ENCODE measurements around the gene ZNF639.
"Not testable (repeated sequence)": the region's sequence is repeated elsewhere in the genome, so short reads cannot be mapped to it uniquely, and the experiment has no call there.

ZNF639 gene

DNA sequence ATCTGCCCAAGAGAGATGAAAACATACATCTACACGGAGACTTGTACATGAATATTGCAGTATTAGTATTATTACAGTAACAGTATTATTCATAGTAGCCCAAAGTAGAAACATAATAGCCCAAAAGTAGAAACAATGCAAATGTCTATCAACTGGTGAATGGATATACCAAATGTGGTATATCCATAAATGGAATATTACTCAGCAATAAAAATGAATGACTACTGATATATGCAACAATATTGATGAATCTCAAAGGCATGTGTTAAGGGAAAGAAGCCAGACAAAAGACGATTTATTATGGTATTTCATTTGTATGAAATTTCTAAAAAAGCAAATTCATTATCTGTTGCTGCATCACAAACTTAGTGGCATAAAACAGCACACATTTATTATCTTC lies 23.5 kb upstream of the ZNF639 start:
- Histone ChIP-seq H3K27me3 (ENCODE audit: insufficient read depth, low read length) (no peaks in the 10 kb centered on the region), H3K9me3 (ENCODE audit: low read length) (no peaks in the 10 kb centered on the region), H3K4me1 (ENCODE audit: insufficient read depth, low read length) (no peaks in the 10 kb centered on the region), H2AFZ (ENCODE audit: low read depth, low read length) (no peak overlapping the region), H3K4me3 (ENCODE audit: low read length) (no peak overlapping the region), H3K36me3 (ENCODE audit: insufficient read depth, low read length) (no peaks in the 10 kb centered on the region)

- no peak overlapping the region for H2AFZ ChIP-seq (ENCODE audit: low read depth, low read length)
- no peaks in the 10 kb centered on the region for H3K9me3 ChIP-seq (ENCODE audit: low read length)
- no peaks in the 10 kb centered on the region for H3K36me3 ChIP-seq (ENCODE audit: insufficient read depth, low read length)
- no peak overlapping the region for H3K4me3 ChIP-seq (ENCODE audit: low read length)
- peaks cover 3% of the 10 kb centered on the region for H3K4me1 ChIP-seq (ENCODE audit: insufficient read depth, low read length)
- no peaks in the 10 kb centered on the region for H3K27me3 ChIP-seq (ENCODE audit: insufficient read depth, low read length)
Measured at GRCh38 chr3:179299999-179300613, 22.7 kb upstream of the ZNF639 start.

DNA sequence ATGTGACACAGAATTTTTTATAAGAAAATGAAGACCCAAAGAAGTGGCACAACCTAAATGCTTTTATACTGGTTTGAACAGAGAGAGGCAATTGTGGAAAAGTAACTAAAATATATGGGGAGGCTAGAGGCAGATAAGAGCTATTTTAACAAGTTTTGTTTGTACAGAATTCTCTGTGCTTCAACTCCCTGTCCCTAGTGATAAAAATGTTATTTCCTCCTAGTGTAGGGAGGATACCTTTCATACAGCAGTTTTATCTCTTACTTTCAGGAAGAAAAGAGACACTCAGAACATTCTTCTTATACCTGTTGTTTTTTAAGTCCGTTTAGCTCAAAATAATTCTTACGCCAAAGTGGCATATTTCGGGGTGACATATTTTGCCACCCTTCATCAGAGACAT lies 21.2 kb upstream of the ZNF639 start:
- no peaks in the 10 kb centered on the region for H3K27me3 ChIP-seq (ENCODE audit: insufficient read depth, low read length)
- H3K36me3 ChIP-seq (ENCODE audit: insufficient read depth, low read length), result no peaks in the 10 kb centered on the region
- H3K9me3 ChIP-seq (ENCODE audit: low read length), result no peaks in the 10 kb centered on the region
- H2AFZ ChIP-seq (ENCODE audit: low read depth, low read length), result no peak overlapping the region
- peaks cover 3% of the 10 kb centered on the region for H3K4me1 ChIP-seq (ENCODE audit: insufficient read depth, low read length)
- H3K4me3 ChIP-seq (ENCODE audit: low read length), result no peak overlapping the region

GRCh38 chr3:179302111-179302510 lies 20.7 kb upstream of the ZNF639 start:
- Histone ChIP-seq H3K4me1 (ENCODE audit: insufficient read depth, low read length) (peaks cover 3% of the 10 kb centered on the region), H2AFZ (ENCODE audit: low read depth, low read length) (no peak overlapping the region), H3K4me3 (ENCODE audit: low read length) (no peak overlapping the region), H3K9me3 (ENCODE audit: low read length) (no peaks in the 10 kb centered on the region), H3K36me3 (ENCODE audit: insufficient read depth, low read length) (no peaks in the 10 kb centered on the region), H3K27me3 (ENCODE audit: insufficient read depth, low read length) (no peaks in the 10 kb centered on the region)

- no peaks in the 10 kb centered on the region for H3K9me3 ChIP-seq (ENCODE audit: low read length)
- no peak overlapping the region for H2AFZ ChIP-seq (ENCODE audit: low read depth, low read length)
- H3K27me3 ChIP-seq (ENCODE audit: insufficient read depth, low read length), result no peaks in the 10 kb centered on the region
- H3K4me3 ChIP-seq (ENCODE audit: low read length), result no peak overlapping the region
- peaks cover 6% of the 10 kb centered on the region for H3K4me1 ChIP-seq (ENCODE audit: insufficient read depth, low read length)
- no peaks in the 10 kb centered on the region for H3K36me3 ChIP-seq (ENCODE audit: insufficient read depth, low read length)
Measured at GRCh38 chr3:179304605-179305004, 18.2 kb upstream of the ZNF639 start.

DNA sequence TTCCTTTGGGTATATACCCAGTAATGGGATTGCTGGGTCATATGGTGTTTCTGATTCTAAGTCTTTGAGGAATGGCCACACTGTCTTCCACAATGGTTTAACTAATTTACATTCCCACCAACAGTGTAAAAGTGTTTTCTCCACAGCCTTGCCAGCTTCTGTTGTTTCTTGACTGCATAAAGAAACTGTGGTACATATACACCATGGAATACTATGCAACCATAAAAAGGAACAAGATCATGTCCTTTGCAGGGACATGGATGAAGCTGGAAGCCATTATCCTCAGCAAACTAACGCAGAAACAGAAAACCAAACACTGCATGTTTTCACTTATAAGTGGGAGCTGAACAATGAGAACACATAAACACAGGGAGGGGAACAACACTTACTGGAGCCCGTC lies 15.5 kb upstream of the ZNF639 start:
- H2AFZ ChIP-seq (ENCODE audit: low read depth, low read length); H3K4me3 ChIP-seq (ENCODE audit: low read length); H3K27me3 ChIP-seq (ENCODE audit: insufficient read depth, low read length); H3K36me3 ChIP-seq (ENCODE audit: insufficient read depth, low read length); H3K9me3 ChIP-seq (ENCODE audit: low read length): not testable (repeated sequence)
- peaks cover 11% of the 10 kb centered on the region for H3K4me1 ChIP-seq (ENCODE audit: insufficient read depth, low read length)

DNA sequence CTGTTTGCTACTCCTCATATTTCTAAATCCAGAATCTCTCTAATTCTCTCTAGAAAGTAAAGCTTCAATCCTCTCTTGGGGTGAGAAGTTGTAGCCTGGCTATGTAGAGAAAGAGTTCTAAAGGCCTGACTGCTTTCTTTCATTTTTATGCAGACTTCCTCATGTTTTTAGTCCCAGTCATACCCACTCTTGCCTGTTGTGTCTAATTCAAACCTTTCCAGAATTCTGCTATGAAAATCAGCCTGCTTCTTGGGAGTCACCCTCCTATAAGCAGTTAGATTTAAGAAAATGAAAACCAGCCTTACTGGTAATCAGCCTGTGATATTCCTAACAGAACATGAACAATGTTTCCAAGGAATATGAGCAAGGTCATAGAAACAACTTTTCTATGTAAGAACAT lies 14.8 kb upstream of the ZNF639 start:
- Histone ChIP-seq H3K4me3 (ENCODE audit: low read length) (no peak overlapping the region), H3K27me3 (ENCODE audit: insufficient read depth, low read length) (no peaks in the 10 kb centered on the region), H3K36me3 (ENCODE audit: insufficient read depth, low read length) (no peaks in the 10 kb centered on the region), H3K4me1 (ENCODE audit: insufficient read depth, low read length) (peaks cover 11% of the 10 kb centered on the region), H2AFZ (ENCODE audit: low read depth, low read length) (no peak overlapping the region), H3K9me3 (ENCODE audit: low read length) (no peaks in the 10 kb centered on the region)

- no peaks in the 10 kb centered on the region for H3K9me3 ChIP-seq (ENCODE audit: low read length)
- no peak overlapping the region for H3K4me3 ChIP-seq (ENCODE audit: low read length)
- H3K4me1 ChIP-seq (ENCODE audit: insufficient read depth, low read length), result peaks cover 11% of the 10 kb centered on the region
- no peak overlapping the region for H2AFZ ChIP-seq (ENCODE audit: low read depth, low read length)
- no peaks in the 10 kb centered on the region for H3K36me3 ChIP-seq (ENCODE audit: insufficient read depth, low read length)
- no peaks in the 10 kb centered on the region for H3K27me3 ChIP-seq (ENCODE audit: insufficient read depth, low read length)
Measured at GRCh38 chr3:179309225-179310078, 13.4 kb upstream of the ZNF639 start.

DNA sequence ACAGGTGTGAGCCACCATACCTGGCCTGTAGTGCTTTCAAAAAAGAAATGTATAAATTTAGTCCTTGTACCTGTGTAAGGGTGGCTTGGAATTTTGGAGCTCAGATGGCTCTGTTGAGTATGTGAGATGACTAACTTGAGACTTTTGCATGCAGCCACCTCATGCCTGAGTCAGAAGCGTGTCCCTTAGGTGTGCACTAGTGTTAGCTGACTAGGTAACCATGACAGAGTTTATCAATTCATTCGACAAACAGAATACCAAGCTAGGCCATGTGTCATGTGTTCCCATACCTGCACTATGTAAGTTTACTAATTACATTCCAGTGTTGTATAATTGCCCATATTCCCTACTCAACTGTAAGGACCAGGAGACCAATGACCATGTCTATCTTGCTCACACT lies 4.0 kb upstream of the ZNF639 start:
- Histone ChIP-seq H3K4me3 (ENCODE audit: low read length) (no peak overlapping the region), H2AFZ (ENCODE audit: low read depth, low read length) (no peak overlapping the region), H3K36me3 (ENCODE audit: insufficient read depth, low read length) (no peaks in the 10 kb centered on the region), H3K9me3 (ENCODE audit: low read length) (no peaks in the 10 kb centered on the region), H3K4me1 (ENCODE audit: insufficient read depth, low read length) (peaks cover 4% of the 10 kb centered on the region), H3K27me3 (ENCODE audit: insufficient read depth, low read length) (peaks cover 4% of the 10 kb centered on the region)

GRCh38 chr3:179321668-179322285 lies 1.1 kb upstream of the ZNF639 start:
- H3K9me3 ChIP-seq (ENCODE audit: low read length), result no peaks in the 10 kb centered on the region
- H2AFZ ChIP-seq (ENCODE audit: low read depth, low read length), result peak overlapping the region; percentile 77
- H3K36me3 ChIP-seq (ENCODE audit: insufficient read depth, low read length), result peaks cover 8% of the 10 kb centered on the region
- H3K4me3 ChIP-seq (ENCODE audit: low read length), result peak overlapping the region; percentile 94
- H3K27me3 ChIP-seq (ENCODE audit: insufficient read depth, low read length), result peaks cover 4% of the 10 kb centered on the region
- peaks cover 12% of the 10 kb centered on the region for H3K4me1 ChIP-seq (ENCODE audit: insufficient read depth, low read length)

DNA sequence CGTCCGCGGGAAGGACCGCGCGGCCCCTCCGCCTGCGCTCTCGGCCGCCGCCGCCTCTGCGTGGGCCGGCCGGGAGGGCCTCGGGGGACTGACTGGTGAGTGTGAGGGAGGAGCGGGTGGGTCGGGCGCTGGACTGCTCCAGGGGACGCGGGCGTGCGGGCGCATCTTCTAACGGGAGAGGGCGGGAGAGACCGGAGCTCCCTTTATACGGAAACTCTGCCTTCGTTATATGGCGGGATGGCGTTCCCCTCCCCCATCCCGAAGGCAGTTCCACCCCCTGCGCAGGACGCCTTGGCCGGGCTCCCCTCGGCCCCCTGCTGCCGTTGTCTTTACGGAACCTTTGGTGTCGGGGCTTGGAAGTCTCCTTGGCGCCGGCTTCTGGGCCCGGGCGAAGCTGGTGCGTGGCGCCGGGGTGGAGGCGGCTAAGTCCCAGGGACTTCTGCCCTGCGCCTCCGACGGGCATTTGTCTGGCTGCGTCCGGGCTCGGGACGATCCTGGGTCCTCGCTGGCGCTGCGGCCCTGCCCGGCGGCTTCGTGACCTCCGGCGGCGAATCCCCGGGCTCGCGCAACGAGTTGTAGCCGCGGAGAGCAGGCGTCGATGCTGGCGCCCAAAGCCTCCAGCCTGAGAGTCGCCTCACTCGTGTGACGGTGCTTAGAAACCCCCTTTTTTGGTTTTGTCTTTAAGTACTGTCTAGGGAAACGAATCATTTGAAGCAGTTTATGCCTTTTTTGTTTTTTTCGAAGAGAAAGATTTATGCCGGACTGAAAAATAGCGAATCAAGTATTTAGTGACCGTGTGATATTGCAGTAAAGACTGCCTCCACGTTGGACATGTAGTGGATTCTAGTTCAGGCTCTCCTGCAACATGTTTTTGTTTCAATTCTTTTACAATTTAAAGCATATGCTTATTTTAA lies 623 bp downstream of the ZNF639 start:
- Histone ChIP-seq H3K4me3 (ENCODE audit: low read length) (peak overlapping the region; percentile 94), H3K4me1 (ENCODE audit: insufficient read depth, low read length) (peaks cover 12% of the 10 kb centered on the region), H3K27me3 (ENCODE audit: insufficient read depth, low read length) (no peaks in the 10 kb centered on the region), H3K36me3 (ENCODE audit: insufficient read depth, low read length) (peaks cover 15% of the 10 kb centered on the region), H2AFZ (ENCODE audit: low read depth, low read length) (peak overlapping the region; percentile 77), H3K9me3 (ENCODE audit: low read length) (no peaks in the 10 kb centered on the region)

DNA sequence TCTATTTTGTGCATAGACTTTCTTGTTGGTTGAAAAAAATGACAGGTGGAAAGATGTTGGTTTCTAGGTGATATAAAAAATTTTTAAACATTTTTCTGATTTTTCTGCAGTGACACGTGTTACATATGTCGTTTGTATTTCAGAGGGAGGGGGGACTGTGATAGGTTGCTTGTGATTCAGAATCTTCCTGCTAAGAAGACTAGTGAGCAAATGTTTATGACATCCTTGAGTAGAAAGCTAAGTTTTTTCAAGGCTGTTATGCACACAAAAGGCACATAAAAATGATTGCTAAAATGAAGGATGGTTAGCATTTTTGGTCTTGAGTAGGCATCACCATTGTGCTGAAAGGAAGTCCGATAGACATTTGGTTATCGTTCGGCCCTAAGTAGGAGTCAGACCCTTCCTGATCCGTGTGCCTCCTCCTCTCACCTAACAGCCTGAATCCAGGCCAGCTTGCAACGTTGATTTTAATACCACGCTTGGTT lies 1.5 kb downstream of the ZNF639 start:
- H3K4me3 ChIP-seq (ENCODE audit: low read length), result peak overlapping the region; percentile 94
- peak overlapping the region; percentile 77 for H2AFZ ChIP-seq (ENCODE audit: low read depth, low read length)
- H3K9me3 ChIP-seq (ENCODE audit: low read length), result no peaks in the 10 kb centered on the region
- H3K4me1 ChIP-seq (ENCODE audit: insufficient read depth, low read length), result peaks cover 12% of the 10 kb centered on the region
- no peaks in the 10 kb centered on the region for H3K27me3 ChIP-seq (ENCODE audit: insufficient read depth, low read length)
- peaks cover 22% of the 10 kb centered on the region for H3K36me3 ChIP-seq (ENCODE audit: insufficient read depth, low read length)

Data from neuron (in vitro differentiated cells).